GM11168 (cell line): ENCODE results near the gene PTPN3.

Experiments
- in situ Hi-C: fragments of 300-500 bp; cut with MboI; formaldehyde crosslinking; loops from one replicate; pipeline ENCODE4 v1.12.0; 2022; ENCODE audit warnings: low sequenced_read_pairs; ENCODE audit not compliant: unreplicated experiment

Gene PTPN3

GRCh38 chr9:109455391-109455790 is 42.7 kb downstream of the PTPN3 start:
- in situ Hi-C loops: no loop called here

DNA sequence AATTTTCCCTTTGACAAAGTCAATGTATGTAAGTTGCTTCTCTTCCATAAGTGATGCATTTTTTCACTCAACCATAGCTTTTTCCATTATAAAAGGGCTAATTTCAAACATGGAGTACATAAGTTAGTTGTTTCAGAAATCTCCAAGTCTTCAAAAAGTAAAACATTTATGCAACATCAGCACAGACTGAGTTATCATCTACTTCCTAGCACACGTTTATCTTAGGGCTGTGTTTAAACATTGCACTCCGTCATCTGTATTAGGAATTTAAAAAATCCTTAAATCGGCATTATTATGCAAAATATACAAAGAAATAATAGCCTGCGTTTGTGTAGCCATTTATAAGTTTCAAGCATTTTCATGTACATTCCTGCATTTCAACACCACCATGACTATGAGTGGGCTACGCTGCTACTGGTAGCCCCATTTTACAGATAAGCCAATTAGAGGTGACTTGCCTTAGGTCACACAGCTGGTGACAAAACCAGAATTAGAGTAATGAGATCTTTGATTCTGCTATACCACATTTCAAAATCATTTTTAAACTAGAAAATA is 43.4 kb downstream of the PTPN3 start:
- in situ Hi-C loops: no loop called here

DNA sequence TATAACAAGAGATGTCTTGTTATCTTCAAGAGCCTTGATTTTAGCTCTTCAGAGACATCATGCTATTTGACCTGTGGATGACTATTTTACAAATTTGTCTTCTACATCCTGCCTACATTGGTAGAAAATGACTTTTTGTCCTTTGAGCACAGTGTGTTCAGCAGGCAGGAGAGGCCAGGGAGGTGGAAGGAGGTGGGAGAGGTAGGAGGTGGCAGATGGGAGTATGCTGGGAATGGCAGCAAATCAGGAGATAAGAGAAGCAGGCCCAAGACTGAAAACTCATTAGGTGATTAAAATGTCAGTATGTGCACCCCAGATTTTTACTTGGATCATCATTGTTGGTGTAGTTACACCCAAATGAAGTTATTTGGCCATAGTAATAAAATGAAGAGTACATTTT is 44.1 kb downstream of the PTPN3 start:
- in situ Hi-C loops: no loop called here

GRCh38 chr9:109453210-109453842 is 44.8 kb downstream of the PTPN3 start:
- in situ Hi-C loops: no loop called here

DNA sequence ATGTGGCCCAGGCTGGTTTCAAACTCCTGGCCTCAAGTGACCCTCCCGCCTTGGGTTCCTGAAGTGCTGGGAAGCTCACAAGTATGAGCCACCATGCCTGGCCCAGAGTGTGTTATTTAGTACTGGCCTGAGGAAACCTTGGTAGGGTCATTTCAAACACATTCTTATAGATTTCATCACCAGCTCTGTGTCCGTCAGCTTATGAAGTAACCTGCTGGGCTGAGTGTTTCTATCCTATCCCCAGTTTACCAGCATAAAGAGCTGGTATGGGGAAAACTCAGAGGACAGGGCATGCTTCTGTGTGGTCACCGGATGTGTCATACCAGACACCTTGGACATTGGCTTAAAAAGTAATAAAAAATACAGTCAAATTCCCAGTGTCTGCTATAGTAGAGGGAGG is 45.3 kb downstream of the PTPN3 start:
- in situ Hi-C loops: no loop called here

DNA sequence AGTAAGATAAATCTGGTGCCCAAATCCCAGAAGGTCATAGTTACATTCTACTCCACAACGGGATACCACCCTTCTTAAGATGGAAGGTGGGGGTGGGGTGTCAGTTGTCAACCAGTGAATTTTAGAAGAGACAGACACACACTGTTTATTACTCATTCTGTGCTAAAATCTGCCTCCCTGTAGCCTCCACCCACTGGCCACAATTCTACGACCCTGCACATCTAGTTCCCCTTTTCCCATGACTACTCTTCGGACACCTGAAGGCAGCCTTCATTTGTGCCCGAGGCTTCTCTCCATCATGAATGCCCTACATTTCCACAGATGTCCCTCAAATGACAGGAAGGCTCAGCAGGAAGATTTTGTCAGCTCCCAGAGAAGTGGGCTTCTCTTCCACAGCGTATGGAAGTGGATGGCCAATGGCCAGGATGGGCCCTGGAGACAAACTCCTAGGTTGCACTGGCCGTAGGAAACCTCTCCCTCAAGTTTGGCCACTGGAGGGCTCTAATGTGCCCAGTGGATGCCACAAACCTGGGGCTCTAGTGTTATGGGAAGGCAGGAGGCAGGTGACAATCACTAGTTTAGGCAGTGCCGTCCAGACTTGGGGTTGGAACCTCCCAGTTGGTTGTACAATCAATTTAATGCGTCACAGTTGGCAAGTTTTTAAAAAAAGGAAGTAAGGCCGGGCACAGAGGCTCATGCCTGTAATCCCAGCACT is 46.6 kb downstream of the PTPN3 start:
- in situ Hi-C loops: no loop called here

- in situ Hi-C loops: no loop called here
Observed at GRCh38 chr9:109450346-109450745, 47.8 kb downstream of the PTPN3 start.

GRCh38 chr9:109449036-109449798 is 48.9 kb downstream of the PTPN3 start:
- in situ Hi-C loops: no loop called here

DNA sequence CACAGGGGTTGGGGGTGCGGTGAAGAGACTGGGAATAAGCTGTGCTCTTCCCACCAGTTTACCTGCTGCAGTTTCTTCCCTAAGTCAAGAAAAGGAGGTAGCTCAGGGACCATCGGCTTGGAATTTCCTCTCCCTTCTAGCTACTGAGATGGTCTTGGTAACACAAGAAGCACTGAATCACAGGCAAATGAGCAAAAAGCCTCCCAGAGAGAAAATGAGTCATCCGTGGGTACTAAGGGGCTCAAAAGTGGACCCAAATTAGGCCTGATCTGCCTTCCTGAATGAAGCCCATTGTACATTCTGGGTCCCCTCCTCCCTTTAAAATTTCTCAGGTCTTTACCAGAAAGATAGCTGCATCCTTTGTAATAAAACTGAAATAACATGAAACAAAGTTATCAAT is 49.9 kb downstream of the PTPN3 start:
- in situ Hi-C loops: no loop called here

DNA sequence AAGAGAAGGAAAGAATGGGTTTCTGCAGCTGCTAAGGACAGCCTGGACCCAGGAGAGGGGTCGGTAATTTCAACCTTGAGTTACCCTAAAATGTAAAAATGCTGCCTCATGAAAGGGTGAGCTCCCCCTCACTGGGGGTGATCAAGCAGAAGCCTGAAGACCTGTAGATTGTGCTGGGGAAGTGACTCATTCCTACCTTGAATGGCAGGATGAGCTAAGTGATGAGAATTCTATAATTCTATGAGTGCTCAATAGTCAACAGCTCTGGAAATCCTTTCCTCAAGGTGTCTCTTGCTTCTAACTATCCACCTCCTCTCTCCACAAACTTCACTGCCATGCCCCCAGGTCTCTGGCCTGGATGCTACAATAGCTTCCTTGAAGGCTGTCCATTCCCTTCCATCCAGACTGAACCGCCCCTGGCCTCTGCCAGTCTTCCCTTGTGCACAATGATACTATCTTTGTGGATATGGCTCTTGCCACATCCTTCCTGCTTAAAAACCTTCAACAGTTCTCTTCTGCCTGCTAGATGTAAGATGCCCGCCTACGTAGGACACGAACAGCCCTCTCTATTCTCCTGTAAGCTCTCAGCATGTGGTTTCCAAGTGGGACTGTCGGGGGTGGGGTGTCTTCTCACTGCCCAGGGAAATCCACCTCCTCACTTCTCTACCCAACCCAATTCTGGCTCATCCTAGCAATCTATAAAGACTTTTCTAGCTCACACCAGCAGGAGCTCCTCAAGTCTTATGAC is 50.6 kb downstream of the PTPN3 start:
- in situ Hi-C loops: no loop called here

- in situ Hi-C loops: no loop called here
Observed at GRCh38 chr9:109444771-109445320, 53.3 kb downstream of the PTPN3 start.

- in situ Hi-C loops: no loop called here
Observed at GRCh38 chr9:109442716-109443115, 55.4 kb downstream of the PTPN3 start.

- in situ Hi-C loops: no loop called here
Observed at GRCh38 chr9:109441296-109441695, 56.8 kb downstream of the PTPN3 start.

DNA sequence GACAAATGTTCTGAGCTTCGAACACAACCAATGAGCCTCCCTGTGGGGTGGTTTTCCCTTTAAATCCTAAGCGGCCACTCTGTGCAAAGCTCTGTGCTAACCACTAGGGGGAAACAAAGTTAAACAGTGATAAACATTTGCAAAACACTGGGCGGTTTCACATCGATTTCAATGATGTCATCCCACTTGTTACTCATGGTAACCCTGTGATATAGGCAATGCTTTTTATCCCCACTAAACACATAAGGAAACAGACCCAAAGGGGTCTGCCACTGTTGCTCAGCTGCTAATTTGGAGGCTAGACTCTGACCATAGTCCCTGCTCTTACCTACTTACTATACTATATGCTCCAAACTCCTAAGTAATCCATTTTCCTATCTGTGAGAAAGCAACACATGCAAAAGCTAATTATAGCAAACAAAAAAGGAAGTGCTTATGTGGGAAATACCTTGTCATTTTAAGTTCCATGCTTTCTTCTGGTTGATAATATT is 57.3 kb downstream of the PTPN3 start:
- in situ Hi-C loops: no loop called here

- in situ Hi-C loops: no loop called here
Observed at GRCh38 chr9:109440117-109440515, 58.0 kb downstream of the PTPN3 start.

DNA sequence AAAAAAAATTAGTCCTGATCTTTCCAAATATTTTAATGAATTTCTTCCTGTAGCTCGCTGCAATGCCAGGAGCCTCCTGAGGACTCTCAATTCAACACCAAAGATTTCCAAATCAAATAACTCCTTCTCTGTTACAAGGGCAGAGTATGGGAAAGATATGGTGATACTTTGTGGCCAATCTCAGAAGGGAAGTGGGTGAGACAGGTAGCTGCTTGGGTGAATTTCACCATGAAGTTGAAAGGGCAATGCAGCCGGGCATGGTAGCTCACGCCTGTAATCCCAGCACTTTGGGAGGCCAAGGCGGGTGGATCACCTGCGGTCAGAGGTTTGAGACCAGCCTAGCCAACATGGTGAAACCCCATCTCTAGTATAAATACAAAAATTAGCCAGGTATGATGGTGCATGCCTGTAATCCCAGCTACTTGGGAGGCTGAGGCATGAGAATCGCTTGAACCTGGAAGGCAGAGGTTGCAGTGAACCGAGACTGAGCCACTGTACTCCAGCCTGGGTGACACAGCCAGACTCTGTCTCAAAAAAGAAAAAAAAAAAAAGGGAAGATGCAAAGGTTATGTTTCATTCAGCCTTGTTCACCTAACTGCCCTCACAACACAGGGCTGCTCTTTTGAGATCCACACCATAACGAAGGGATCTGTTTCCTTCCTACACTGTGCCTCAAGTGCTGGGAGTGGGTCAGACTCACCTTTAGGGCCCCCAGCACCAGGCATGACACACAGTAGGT is 58.6 kb downstream of the PTPN3 start:
- in situ Hi-C loops: no loop called here

GRCh38 chr9:109437286-109437685 is 60.8 kb downstream of the PTPN3 start:
- in situ Hi-C loops: no loop called here

GRCh38 chr9:109436071-109436470 is 62.0 kb downstream of the PTPN3 start:
- in situ Hi-C loops: no loop called here

- in situ Hi-C loops: no loop called here
Observed at GRCh38 chr9:109433476-109433875, 64.6 kb downstream of the PTPN3 start.
